Neural crest cell (in vitro differentiated cells): ENCODE measurements around the gene WFDC12. TPM values are rescaled to one million over a fixed set of nuclear protein-coding genes. Genes with fewer than 3 reads are reported as not detected.

Experiments used
- DNase-seq: peaks from one replicate; pipeline ENCODE4 v3.0.0; 2021; ENCODE audit warnings: low read depth, mixed read lengths, low spot score
- H3K27ac Mint-ChIP-seq: one replicate; pipeline ENCODE4 v1.8.0; 2021; ENCODE audit warnings: mild to moderate bottlenecking, mixed read lengths; ENCODE audit not compliant: unreplicated experiment
- H3K27me3 Mint-ChIP-seq: 2 replicates; pipeline ENCODE4 v1.8.0; 2021; ENCODE audit warnings: low read depth, mild to moderate bottlenecking, mixed read lengths
- H3K36me3 Mint-ChIP-seq: 2 replicates; pipeline ENCODE4 v1.8.0; 2021; ENCODE audit warnings: low read depth, mild to moderate bottlenecking, mixed read lengths
- H3K4me1 Mint-ChIP-seq: 2 replicates; pipeline ENCODE4 v1.8.0; 2021; ENCODE audit warnings: mixed read lengths
- H3K4me3 Mint-ChIP-seq: one replicate; pipeline ENCODE4 v1.8.0; 2021; ENCODE audit warnings: mild to moderate bottlenecking, mixed read lengths
- H3K9me3 Mint-ChIP-seq: 2 replicates; pipeline ENCODE4 v1.8.0; 2021; ENCODE audit warnings: mixed read lengths
- CTCF ChIP-seq: fragments of 200-600 bp; sonication (generic); conservative IDR thresholded peaks from 2 replicates; pipeline ENCODE4 v1.5.0; 2021; ENCODE audit warnings: antibody characterized with exemption, mild to moderate bottlenecking
- total RNA-seq: library from RNA; stranded (reverse); gene quantifications from 2 replicates; pipeline ENCODE4 v1.2.1, GENCODE V29; 2021

WFDC12 gene
- total RNA-seq, 1 donor from 2014 or later = not detected

- no peak for TF ChIP-seq CTCF
- Mint-ChIP-seq H3K9me3 (no peaks in the 10 kb centered on the region), H3K27ac (no peak overlapping the region), H3K27me3 (peaks cover 38% of the 10 kb centered on the region), H3K4me3 (no peak overlapping the region), H3K4me1 (no peaks in the 10 kb centered on the region), H3K36me3 (no peaks in the 10 kb centered on the region)
- DNase-seq = no peak
Observed at GRCh38 chr20:45115386-45115774, 8.9 kb downstream of the WFDC12 start.

GRCh38 chr20:45114465-45115385 is 9.5 kb downstream of the WFDC12 start, which contains the start of gene WFDC5:
TSS of gene WFDC5 (minus strand) at chr20:45115174. CDS start at chr20:45115083, 91 bp downstream.
- Mint-ChIP-seq H3K9me3 (no peaks in the 10 kb centered on the region), H3K27me3 (peaks cover 34% of the 10 kb centered on the region), H3K4me3 (no peak within 1 kb of the TSS), H3K4me1 (no peaks in the 10 kb centered on the region), H3K27ac (no peak within 1 kb of the TSS), H3K36me3 (no peaks in the 10 kb centered on the region)
- DNase-seq = no peak
- TF ChIP-seq CTCF = no peak

- no peaks in the 10 kb centered on the region for H3K36me3 Mint-ChIP-seq
- no peak for DNase-seq
- no peaks in the 10 kb centered on the region for H3K4me1 Mint-ChIP-seq
- H3K9me3 Mint-ChIP-seq = no peaks in the 10 kb centered on the region
- no peak overlapping the region for H3K27ac Mint-ChIP-seq
- H3K4me3 Mint-ChIP-seq = no peak overlapping the region
- peaks cover 33% of the 10 kb centered on the region for H3K27me3 Mint-ChIP-seq
- TF ChIP-seq CTCF = no peak
Observed at GRCh38 chr20:45113865-45114264, 10.4 kb downstream of the WFDC12 start.

- H3K36me3 Mint-ChIP-seq = no peaks in the 10 kb centered on the region
- no peak for DNase-seq
- H3K4me3 Mint-ChIP-seq = no peak overlapping the region
- no peak overlapping the region for H3K27ac Mint-ChIP-seq
- TF ChIP-seq CTCF = no peak
- no peaks in the 10 kb centered on the region for H3K9me3 Mint-ChIP-seq
- H3K27me3 Mint-ChIP-seq = peaks cover 33% of the 10 kb centered on the region
- H3K4me1 Mint-ChIP-seq = no peaks in the 10 kb centered on the region
Observed at GRCh38 chr20:45112754-45113153, 11.5 kb downstream of the WFDC12 start.

- peak; percentile 59 for TF ChIP-seq CTCF
- H3K9me3 Mint-ChIP-seq = no peaks in the 10 kb centered on the region
- no peaks in the 10 kb centered on the region for H3K4me1 Mint-ChIP-seq
- peaks cover 34% of the 10 kb centered on the region for H3K27me3 Mint-ChIP-seq
- H3K4me3 Mint-ChIP-seq = no peak overlapping the region
- H3K27ac Mint-ChIP-seq = no peak overlapping the region
- peak; percentile 23 for DNase-seq
- no peaks in the 10 kb centered on the region for H3K36me3 Mint-ChIP-seq
Observed at GRCh38 chr20:45111799-45112471, 12.3 kb downstream of the WFDC12 start.
